Hematopoietic multipotent progenitor cell (in vitro differentiated cells): ENCODE measurements around the gene ANKRD55. TPM values are rescaled to one million over a fixed set of nuclear protein-coding genes. Genes with fewer than 3 reads are reported as not detected.
"Not testable (repeated sequence)": the region's sequence is repeated elsewhere in the genome, so short reads cannot be mapped to it uniquely, and the experiment has no call there.

Experiments used
- DNase-seq, 3 donors: peaks; one replicate each; pipeline ENCODE4 v3.0.0-alpha.2; 2011 to 2015; ENCODE audit warnings: low read depth in 2 of 3, low spot score in 2 of 3
- total RNA-seq: library from RNA; depleted of rRNA; stranded (reverse); fragments of >200 nt; gene quantifications from one replicate; pipeline ENCODE4 v1.2.3, GENCODE V29; 2012

Gene ANKRD55
- total RNA-seq, 1 donor = under 0.01 TPM

DNA sequence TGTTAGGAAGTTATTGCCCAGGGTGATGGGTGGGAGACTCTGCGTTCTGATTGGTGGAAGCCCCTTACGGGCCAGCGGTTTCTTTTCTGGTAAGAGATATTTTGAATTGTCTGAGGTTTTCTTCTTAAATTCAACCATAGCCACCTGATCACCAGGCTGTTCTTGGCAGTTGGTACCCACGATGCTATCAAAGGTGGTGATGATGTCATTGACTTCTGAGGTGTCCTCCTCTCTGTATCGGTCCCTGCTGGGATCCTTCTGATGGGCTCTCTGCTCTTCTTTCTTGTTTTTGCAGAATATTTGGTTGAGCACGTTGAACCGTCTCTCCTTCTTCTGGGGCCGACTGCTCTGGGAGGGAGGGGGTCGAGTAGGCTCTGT lies 121.7 kb downstream of the ANKRD55 start:
- DNase-seq = no peak

DNA sequence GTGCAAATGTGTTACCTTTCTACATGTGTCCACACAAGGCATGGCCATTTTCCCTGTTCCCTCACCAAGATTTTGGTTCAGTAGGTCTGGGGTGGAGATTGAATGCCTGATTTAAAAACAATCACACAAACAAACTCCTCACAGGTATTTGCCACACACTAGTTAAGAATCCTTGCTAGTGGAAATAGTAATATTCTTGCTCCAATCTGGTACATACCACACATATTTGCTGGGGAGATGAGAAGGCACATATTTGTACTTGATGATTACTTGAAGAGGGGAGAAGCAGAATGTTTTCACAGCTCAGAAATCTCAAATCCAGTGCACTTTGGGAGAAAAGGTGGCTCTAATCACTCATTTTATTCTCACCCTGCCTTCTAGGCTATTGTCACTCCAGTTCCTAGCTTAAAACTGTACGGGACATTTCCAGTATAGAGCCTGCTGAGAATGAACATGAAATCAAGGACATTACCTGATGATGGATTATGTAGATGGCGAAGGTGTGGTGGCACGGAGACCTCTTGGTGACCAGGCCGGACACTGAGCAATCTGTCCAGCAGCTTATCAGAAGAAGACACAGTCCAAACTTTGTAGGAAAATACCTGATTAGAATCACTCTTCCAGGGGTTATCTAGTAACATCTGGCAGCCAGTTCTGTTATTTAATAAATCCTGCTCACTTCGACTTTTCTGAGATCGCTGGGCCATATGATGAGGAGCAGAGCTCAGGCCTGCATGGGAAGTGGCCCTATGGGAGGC lies 122.3 kb downstream of the ANKRD55 start:
- no peak for DNase-seq

DNA sequence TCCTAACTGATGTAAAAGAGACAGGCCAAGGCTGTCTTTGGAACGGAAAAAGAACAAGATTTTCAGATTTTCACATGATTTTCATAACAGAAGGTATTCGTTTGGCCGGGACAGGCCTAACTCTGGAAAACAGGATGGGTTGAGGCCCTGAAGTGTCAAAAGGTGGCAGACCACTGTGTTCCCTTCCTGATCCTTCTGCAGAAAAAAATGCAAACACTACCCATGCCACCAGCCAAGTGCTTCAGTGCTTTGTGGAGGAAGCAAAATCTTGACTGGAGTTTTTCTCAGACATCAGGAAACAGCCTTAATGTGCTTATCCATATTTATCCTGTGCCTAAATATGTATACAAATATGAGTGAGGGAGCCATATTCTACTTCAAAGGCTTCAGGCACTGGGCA lies 124.9 kb downstream of the ANKRD55 start:
- DNase-seq = no peak

DNA sequence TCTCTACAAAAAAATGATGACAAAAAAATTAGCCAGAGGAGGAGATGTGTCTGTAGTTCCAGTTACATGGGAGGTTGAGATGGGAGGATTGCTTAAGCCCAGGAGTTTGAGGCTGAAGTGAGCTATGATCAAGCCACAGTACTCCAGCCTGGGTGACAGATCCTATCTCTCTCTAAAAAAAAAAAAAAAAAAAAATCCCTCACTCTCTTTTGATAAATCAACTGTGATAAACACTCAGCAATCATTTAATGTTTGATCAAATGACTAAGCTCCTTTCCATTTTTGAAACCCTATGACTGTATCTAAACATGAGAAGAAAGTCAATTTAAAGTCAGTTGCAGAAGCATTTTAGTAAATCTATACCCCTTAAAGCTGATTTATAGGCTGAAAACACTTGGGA lies 126.3 kb downstream of the ANKRD55 start:
- no peak for DNase-seq

DNA sequence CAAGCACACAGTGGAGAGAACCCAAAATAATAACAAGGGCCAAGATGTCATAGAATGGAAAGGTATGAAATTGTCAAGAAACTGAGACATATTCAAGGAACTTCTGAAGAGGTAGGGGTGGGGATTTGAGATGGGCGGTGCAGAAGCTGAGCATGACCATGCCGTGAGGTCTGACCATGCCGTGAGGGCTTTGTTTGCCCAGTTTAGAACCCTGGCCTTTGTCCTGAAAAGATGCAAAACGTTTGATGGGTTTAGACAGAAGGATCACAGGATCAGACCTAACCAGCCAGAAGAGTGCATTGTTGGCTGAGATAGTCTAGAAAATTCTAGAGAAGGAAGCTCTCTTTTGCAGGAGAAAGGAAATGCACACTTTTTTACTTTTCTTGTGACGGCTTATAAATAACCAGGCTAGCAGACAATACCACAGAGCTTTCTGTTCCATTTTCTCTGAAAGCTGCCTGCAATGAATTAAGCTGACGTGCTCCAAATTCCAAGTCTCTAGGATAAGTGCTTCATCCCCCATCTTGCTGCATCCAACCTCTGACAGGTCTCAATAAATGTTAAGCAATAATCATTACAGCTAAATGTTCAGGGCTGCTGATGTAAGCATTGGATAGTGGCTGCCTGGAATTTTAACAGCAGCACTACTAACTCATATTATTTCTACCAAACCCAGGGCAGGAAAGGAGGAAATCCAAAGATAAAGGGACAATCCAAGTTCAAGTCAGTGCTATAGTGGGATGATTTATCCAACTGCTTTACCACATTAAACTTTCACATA lies 127.4 kb downstream of the ANKRD55 start:
- no peak for DNase-seq

DNA sequence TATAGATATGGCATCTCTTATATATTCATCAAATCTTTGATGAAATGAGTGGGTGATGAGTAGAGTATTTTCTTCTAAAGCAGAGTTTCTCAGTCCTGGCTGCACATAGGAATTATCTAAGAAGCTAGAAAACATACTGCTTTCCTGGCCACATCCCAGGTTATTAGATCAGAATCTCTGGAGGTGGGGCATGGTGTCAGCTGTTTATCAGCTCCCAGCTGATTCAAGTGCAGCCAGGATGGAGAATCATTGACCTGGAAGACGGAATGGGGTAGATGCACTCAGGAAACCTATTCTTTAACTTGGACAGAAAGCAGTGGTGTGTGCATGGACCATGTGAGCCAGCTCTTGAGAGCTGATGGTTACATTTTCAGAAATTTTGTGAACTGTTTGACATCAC lies 130.2 kb downstream of the ANKRD55 start:
- no peak for DNase-seq

DNA sequence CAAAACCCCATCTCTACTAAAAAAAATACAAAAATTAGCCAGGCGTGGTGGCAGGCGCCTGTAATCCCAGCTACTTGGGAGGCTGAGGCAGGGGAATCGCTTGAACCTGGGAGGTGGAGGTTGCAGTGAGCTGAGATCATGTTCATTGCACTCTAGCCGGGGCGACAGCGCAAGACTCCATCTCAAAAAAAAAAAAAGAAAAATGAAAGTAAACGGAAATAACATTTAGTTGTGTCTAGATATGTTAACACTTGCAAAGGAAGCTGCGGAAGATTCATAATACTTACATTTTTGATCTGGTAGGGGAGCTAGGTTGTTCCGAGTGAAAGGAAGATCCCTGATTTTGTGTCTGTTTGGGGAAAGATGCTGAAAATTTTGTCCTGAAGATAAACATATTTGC lies 130.9 kb downstream of the ANKRD55 start:
- not testable (repeated sequence) for DNase-seq

DNA sequence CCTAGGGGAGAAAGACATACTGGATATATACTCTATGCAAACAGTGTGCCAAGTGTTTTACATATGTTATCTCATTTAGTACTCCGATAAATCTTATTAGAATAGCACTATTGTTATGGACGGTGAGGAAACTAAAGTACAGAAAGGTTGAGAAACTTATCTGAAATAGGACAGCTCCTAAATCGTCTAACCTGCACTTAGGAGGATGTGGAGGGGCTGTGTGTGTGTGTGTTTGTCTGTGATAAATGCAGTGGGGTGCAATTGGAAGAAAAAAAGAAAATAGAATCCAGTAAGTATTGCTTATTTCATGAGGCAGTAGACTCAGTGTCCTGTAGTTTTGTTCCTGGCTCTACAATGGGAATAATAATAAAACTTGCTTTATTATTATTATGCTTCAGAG lies 131.9 kb downstream of the ANKRD55 start:
- DNase-seq = no peak

DNA sequence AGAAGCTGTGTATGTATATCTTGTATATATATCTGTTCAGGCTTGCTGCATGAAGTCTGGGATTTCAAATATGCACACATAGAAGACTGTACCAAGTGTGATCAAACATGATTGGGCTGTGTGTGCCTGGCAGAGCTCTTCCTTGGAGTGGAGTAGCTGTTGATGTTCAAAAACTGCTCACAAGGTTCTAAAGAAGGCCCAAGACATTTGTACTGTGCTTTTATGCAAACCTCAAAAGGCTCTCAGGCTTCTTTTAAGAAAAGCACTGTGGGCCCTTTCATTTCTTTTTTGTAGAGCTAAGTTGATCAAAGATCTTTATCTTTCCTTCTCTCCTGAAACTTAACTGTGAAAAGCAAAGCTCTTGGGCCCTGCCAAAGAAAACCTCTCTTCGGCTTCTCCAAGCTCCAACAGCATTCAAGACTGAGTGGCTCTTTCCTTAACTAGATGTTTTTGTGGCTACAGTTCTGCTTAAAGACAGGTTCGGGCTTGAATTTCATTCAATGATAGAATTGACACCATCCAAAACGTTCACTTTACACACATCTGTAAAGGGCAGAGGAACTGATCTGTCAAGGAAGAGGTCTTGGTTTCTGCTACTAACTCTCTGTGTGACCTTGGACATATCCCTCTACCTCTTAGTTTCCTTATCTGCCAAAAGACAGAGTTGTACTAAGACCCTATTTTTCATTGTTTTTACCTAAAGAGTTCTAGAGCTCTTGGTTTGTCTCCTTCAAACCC lies 132.5 kb downstream of the ANKRD55 start:
- no peak for DNase-seq

DNA sequence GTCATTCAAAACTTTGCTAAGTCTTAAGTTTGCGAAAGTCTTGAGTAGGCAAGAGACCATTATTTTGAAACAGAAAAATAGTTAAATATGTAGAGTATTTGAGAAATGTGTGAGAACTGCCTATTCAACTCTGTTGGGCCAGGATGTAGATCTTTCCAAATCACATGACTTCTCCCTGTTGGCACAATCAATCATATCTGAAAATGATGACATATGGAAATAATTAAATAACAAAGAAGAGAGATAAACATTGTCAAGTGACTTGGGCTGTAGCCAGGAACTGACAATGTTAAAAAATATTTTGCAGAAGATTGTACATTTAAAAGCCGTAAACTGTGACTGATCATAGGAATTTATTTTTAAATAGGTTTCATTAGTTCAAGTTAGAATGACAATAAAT lies 133.8 kb downstream of the ANKRD55 start:
- no peak for DNase-seq

DNA sequence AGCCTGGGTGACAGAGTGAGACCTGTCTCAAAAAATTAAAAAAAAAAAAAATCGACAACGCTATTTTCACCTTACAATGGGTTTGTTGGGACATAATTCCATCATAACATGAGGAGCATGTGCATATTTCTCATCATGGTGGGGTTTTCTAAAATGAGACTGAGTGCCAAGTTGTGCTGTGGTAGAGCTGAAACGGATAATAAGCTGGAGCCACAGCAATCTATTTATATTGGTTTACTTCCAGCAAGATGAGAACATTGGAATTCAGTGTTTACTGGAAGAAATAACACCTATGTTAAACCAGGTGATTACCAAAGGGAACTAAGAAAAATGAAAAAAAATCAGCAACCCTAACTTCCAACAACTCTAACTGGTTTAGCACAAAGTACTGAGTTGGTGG lies 136.1 kb downstream of the ANKRD55 start:
- no peak for DNase-seq

DNA sequence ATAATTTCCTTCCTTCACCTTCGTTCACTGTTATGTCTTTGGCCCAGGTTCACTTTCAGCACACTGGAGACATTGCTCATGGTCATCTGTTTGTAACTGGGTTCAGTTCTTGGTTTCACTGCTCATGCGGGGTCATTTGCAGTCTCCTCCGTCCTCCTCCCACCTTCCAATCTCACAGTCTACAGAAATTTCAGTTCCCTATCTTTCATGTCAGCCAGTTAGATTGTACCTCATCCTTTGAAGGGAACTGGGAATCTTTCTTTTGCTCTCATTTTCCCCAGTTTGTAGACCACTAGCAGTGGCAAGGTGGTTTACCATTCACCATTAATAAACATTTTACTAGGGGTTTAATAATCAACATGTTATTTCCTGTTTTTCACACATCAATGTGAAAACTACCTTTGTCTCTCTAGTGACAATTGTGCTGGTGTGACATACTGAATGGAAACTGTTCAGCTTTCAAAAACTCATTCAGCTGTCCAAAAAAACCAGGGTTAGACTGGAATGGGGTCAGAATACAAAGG lies 137.5 kb downstream of the ANKRD55 start:
- DNase-seq = no peak

DNA sequence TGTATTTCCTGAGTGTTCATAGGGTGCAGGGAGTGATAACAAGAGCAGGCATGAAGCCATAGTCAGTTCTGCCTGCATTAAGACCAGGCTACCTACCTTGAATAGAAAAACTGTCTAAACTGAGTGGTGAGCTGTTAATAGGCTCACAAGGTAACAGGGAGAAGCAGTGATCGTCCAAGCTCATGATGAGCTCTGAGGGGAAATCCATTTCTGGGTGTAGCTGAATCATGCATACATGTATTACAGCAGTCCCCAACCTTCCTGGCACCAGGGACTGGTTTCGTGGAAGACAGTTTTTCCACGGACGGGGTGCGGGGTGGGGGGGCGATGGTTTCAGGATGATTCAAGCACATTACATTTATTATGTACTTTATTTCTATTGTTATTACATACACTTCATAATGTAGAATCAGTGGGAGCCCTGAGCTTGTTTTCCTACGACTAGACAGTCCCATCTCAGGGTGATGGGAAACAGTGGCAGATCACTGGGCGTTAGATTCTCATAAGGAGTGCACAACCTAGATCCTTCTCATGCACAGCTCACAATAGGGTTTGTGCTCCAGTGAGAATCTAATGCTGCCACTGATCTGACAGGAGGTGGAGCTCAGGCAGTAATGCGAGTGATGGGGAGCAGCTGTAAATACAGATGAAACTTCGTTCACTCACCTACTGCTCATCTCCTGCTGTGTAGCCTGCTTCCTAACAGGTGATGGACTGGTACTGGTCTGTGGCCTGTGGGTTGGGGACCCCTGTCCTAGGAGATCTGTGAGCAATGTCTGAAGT lies 138.4 kb downstream of the ANKRD55 start:
- no peak for DNase-seq

DNA sequence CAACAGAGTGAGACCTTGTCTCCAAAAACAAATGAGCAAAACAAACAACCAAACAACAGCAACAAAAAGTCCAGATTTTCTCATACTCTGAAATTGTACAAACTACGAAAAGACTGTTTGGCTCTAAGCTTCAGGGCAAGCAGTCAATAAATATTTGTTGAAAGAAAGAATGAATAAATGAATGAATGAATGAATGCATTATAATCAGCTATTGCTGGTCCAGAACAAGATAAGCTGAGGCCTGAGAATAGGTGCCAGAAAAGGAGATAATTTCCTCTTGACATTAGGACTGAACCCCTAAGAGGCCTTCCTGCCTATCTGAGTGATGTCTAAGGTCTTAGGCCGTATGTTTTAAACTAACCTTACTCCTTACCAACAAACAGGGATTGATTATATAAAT lies 139.2 kb downstream of the ANKRD55 start:
- no peak for DNase-seq

DNA sequence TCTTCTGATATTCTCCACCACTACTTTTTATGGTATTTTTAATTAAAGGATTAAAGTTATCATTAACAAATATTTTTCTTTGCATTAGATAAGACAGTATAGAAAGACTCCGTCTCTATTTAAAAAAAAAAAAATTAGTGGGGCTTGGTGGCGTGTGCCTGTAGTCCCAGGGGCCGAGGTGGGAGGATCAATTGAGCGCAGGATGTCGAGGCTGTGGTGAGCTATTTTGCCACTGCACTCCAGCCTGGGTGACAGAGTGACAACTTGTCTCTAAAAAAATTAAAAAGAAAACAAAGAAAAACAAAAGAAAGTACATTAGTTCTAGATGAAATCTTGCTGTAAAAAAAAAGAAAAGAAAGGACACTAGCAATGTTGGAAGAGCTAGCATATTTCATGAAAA lies 141.0 kb downstream of the ANKRD55 start:
- no peak for DNase-seq

DNA sequence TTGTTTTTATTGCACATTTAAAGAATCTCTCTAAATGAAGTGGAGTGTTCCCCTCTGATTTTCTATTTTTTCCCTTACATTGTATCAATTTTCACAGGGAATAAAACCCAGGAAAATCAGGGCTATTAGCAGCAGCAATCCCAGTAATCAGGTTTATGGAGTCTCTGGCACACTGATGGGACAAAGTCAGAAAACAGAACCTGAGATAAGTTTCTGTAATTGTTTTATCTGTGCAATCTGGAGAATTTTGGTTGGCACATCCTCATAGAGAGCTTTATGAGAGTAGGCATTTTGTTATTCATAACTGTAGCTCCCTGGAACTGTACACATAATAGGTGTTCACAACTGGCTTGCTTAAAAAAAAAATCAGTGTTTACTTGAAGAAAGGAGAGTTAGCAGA lies 141.5 kb downstream of the ANKRD55 start:
- DNase-seq = no peak

DNA sequence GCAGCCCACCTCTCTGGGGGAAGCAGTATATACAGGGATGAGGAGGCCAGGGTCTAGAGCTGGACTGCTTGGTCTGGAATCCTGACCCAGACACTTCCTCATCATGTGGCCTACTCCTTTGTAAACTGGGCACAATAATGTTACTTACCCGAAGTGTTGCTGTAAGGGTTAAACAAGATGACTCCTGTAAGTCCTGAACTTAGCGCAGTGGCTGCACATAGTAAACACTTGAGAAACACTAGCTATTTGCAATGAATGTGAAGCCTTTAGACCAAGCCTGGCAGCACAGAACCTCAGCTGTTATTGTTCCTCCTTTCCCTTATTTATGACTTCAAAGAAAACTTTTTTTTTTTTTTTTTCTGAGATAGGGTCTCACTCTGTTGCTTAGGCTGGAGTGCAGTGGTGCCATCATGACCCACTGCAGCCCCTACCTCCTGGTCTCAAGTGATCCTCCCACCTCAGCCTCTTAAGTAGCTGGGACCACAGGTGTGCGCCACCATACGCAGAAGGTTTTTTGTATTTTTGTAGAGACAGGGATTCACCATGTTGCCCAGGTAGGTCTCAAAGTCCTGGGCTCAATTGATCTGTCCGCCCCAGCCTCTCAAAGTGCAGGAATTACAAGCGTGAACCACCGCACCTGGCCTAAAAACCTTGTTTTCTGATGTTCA lies 142.2 kb downstream of the ANKRD55 start:
- DNase-seq = peak in 1 of 3 donors; percentile 23

DNA sequence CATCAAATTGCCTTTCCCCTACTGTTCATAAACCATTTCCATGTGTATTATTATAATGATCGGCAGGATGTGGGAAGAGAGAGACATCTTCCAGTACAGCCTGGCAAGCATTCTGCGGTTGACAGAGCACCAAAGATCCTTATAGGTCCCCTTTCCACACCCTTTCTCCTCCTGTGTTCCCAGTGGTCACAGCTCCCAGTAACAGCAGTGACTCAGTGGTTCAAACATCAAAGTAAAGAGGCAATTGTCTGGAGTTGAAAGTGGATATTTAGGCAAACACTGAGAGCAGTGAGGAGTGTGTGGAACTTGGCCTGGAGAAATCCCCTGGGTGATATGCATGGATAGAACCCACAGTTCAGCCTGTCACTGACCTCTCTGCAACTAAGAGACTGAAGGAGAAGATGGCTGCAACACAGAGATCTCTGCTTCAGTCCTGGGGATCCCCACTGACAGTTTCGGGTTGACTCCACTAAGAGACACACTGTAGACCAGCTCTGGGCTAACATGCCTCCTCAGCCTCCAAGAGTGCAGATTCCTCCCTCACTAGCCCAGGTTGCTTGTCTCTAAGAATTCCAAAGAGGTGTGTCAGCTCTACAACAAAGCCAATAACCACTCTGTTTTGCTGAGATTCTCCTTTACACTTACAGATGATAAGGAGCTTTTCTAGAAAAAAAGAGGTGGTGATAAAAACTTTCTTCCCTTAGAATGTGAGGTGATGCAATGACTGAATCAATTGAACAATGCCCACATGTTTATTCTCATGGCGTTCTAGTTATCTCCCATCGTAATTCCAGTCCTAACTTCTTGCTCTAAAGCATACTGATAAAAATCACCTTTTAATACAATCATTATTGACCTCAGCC lies 143.9 kb downstream of the ANKRD55 start:
- no peak for DNase-seq

DNA sequence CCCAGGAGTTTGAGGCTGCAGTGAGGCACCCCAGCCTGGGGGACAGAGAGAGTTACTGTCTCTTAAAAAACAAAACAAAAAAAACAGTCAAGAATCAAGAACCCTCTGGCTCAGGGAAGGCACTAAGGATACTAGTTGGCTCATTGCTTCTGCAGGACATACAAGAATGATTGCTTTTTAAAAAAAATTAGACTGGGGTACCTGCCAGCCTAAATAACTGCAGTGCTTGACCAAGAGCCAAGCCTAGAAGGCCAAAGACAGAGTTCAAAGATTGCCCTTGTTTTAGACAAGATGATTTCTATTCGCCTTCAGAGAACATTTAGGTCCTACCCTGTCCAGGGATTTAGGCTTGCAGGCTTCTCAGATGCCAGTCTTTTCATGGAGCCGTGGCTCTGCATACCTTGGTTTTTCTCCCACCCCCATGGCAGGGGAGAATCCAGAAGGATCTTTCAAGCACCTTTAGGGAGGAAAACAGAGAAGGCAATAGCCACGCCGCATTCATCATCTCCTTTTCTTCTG lies 144.6 kb downstream of the ANKRD55 start:
- DNase-seq = no peak
